HT1080 (cell line): ENCODE data around the gene NAIF1. TPM values are rescaled to one million over a fixed set of nuclear protein-coding genes. Genes with fewer than 3 reads are reported as not detected.
"Not testable (repeated sequence)": the region's sequence is repeated elsewhere in the genome, so short reads cannot be mapped to it uniquely, and the experiment has no call there.

Source experiments
- DNase-seq: peaks from one replicate; pipeline ENCODE4 v3.0.0-alpha.2; 2015; ENCODE audit warnings: low read depth
- total RNA-seq: library from RNA; depleted of rRNA; stranded (reverse); fragments of >200 nt; shearing (Covaris generic); gene quantifications from 2 replicates; pipeline ENCODE4 v1.2.3, GENCODE V29; 2014

NAIF1 gene
- total RNA-seq, 1 experiment from 2014 or later: 21.2 TPM

GRCh38 chr9:128062279-128062678 is 4.8 kb downstream of the NAIF1 start:
- no peak for DNase-seq

GRCh38 chr9:128061275-128061960 is 5.7 kb downstream of the NAIF1 start:
- no peak for DNase-seq

GRCh38 chr9:128059365-128059983 is 7.6 kb downstream of the NAIF1 start:
- no peak for DNase-seq

GRCh38 chr9:128057724-128058409 is 9.3 kb downstream of the NAIF1 start:
- no peak for DNase-seq

- no peak for DNase-seq
Observed at GRCh38 chr9:128056887-128057723, 10.0 kb downstream of the NAIF1 start.

GRCh38 chr9:128056086-128056485 is 11.0 kb downstream of the NAIF1 start:
- no peak for DNase-seq

- no peak for DNase-seq
Observed at GRCh38 chr9:128055344-128056040, 11.6 kb downstream of the NAIF1 start.

GRCh38 chr9:128054087-128054486 is 13.0 kb downstream of the NAIF1 start:
- DNase-seq: no peak

- DNase-seq: no peak
Observed at GRCh38 chr9:128053560-128053959, 13.6 kb downstream of the NAIF1 start.

- no peak for DNase-seq
Observed at GRCh38 chr9:128051932-128052709, 15.0 kb downstream of the NAIF1 start.

- DNase-seq: no peak
Observed at GRCh38 chr9:128049843-128050242, 17.3 kb downstream of the NAIF1 start.

- no peak for DNase-seq
Observed at GRCh38 chr9:128048663-128049062, 18.5 kb downstream of the NAIF1 start.

GRCh38 chr9:128047231-128047630 is 19.9 kb downstream of the NAIF1 start:
- DNase-seq: no peak

- no peak for DNase-seq
Observed at GRCh38 chr9:128045831-128046230, 21.3 kb downstream of the NAIF1 start.

- not testable (repeated sequence) for DNase-seq
Observed at GRCh38 chr9:128045409-128045808, 21.7 kb downstream of the NAIF1 start.

- no peak for DNase-seq
Observed at GRCh38 chr9:128043467-128043868, 23.7 kb downstream of the NAIF1 start.

GRCh38 chr9:128042043-128042442 is 25.1 kb downstream of the NAIF1 start:
- DNase-seq: no peak

GRCh38 chr9:128040783-128041182 is 26.3 kb downstream of the NAIF1 start:
- not testable (repeated sequence) for DNase-seq

- DNase-seq: not testable (repeated sequence)
Observed at GRCh38 chr9:128036522-128036921, 30.6 kb downstream of the NAIF1 start.
